Measurements from ENCODE around the gene SPTBN4.
"Not testable (repeated sequence)": the region's sequence is repeated elsewhere in the genome, so short reads cannot be mapped to it uniquely, and the experiment has no call there.

The SPTBN4 gene

DNA sequence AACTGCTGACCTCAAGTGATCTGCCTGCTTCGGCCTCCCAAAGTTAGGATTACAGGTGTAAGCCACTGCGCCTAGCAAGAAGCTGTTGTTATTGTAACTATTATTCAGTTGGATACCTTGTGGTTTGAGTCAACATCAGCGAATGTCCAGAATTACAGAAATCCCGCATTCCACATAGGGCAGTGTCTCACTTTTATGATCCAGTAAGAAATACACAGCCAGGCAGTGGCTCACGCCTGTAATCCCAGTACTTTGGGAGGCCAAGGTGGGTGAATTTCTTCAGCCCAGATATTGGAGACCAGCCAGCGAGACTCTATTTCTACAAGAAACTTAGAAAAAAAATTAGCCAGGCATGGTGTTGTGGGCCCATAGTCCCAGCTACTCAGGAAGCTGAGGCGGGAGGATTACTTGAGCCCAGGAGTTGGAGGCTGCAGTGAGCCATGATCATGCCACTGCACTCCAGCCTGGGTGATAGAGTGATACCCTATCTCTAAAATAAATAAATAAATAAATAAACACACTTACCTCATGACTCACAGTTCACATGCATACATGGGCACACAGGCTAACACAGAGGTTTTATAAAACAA is 43.8 kb downstream of the SPTBN4 start:
- DNase-seq = no peak

DNA sequence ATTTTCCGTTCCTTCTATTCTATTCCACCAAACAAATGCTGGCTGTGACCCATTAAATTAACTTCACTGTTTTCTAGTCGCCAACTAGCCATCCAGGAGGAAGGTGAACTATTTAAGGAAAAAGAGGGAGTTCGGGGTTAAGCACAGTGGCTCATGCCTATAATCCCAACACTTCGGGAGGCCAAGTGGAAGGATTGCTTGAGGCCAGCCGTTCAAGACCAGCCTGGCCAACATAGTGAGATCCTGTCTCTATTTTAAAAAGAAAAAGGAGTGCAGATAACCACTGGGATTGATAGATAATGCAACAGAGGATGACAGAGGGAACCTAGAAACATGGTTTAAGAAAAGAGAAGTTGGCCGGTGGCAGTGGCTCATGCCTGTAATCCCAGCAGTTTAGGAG is 44.7 kb downstream of the SPTBN4 start:
- no peak for DNase-seq

DNA sequence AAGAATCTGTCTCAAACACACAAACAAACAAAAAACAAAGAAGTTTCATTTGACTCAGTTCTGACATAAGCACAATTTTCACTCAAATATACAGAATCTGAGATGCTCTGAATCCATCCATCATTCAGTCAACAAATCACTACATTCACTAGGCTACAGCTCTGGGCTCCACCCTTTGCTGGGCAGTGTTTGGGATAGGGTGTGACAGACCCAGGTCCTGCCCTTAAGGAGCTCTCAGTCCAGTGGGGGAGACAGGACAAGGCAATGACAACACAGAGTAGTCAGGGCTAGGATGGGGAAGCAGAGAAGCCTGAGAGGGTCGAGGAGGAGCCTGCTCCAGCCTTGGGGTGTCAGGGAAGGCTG is 45.3 kb downstream of the SPTBN4 start:
- DNase-seq = no peak

DNA sequence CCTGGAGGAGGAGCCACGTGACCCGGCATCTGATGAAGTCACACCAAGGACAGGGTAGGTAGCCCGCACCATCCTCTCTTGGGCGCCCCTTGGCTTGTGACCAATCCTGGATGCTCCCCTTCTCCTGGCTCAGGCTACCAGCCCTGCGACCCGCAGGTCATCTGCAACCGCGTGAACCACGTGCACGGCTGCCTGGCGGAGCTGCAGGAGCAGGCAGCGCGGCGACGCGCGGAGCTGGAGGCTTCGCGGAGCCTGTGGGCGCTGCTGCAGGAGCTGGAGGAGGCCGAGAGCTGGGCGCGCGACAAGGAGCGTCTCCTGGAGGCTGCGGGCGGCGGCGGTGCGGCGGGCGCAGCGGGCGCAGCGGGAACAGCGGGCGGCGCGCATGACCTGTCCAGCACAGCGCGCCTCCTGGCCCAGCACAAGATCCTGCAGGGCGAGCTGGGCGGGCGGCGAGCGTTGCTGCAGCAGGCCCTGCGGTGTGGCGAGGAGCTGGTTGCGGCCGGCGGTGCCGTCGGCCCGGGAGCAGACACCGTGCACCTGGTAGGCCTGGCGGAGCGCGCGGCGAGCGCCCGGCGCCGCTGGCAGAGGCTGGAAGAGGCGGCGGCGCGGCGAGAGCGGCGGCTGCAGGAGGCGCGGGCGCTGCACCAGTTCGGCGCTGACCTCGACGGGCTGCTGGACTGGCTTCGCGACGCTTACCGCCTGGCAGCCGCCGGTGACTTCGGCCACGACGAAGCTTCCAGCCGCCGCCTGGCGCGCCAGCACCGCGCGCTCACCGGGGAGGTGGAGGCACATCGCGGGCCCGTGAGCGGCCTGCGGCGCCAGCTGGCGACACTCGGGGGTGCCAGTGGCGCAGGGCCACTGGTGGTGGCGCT is 45.9 kb downstream of the SPTBN4 start:
- no peak for DNase-seq

DNA sequence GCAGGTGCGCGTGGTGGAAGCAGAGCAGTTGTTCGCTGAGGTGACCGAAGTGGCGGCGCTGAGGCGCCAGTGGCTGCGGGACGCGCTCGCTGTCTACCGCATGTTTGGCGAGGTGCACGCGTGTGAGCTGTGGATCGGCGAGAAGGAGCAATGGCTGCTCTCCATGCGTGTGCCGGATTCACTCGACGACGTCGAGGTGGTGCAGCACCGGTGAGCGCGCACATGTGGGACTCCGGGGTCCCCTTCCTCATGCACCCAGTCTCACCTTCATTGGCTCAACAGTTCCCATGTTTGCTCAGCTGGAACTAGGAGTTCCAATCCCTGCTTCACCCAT is 46.5 kb downstream of the SPTBN4 start:
- DNase-seq = no peak

DNA sequence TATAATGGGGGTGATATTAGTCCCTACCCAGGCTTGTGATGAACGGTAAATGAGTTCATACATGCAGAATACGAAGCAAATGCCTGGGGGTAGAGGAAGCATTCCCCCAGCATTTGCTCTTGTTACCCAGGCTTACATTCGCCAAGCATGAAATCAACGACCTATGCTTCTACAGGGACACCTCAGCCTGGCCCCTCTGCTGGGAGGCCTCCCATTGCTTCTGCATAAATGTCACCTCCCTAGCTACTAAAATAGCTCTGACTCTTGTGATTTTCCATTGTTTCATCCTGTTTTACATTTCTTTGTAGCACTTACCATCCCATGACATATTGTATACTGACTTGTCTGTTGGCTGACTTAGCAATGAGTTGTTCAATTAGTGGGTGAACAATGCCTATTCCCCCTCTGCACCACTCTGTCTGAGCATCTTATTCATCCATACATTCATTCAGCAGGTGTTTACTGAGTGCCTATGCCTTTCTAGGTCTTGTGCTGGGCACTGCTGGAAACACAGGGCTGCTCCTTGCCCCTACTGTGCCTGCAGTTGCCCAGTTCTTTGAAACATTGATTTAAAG is 47.0 kb downstream of the SPTBN4 start:
- no peak for DNase-seq

DNA sequence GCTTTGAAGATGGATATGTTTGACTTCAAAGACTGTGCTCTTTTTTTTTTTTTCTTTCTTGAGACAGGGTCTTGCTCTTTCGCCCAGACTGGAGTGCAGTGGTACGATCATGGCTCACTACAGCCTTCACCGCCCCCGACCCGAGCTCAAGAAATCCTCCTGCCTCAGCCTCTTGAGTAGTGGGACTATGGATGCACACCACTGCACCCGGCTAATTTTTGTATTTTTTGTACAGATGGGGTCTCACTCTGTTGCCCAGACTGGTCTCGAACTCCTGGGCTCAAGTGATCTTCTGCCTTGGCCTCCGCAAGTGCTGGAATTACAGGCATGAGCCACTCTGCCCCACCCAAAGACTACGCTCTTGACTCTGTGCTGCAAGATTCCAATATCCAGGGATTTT is 50.4 kb downstream of the SPTBN4 start:
- DNase-seq = no peak

DNA sequence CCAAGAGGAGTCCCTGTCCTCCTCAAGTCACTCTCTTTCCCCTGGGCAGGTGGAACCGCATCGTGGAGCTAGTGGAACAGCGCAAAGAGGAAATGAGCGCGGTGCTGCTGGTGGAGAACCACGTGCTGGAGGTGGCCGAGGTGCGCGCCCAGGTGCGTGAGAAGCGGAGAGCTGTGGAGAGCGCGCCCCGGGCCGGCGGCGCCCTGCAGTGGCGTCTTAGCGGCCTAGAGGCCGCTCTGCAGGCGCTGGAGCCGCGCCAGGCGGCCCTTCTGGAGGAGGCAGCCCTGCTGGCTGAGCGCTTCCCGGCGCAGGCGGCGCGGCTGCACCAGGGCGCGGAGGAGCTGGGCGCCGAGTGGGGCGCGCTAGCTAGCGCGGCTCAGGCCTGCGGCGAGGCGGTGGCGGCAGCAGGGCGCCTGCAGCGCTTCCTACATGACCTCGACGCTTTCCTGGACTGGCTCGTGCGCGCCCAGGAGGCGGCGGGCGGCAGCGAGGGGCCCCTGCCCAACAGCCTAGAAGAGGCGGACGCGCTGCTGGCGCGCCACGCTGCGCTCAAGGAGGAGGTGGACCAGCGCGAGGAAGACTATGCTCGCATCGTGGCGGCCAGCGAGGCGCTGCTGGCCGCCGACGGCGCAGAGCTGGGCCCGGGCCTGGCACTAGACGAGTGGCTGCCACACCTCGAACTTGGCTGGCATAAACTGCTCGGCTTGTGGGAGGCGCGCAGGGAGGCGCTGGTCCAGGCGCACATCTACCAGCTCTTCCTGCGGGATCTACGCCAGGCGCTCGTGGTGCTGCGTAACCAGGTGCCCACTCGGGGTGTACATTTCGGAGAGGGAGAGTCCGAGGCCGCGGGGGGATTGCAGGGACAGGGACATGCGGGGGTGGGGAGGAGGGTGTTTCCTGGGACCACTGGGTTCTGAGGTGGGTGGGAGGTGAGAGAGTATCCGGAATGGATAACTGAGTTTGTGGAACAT is 52.8 kb downstream of the SPTBN4 start:
- DNase-seq = no peak

DNA sequence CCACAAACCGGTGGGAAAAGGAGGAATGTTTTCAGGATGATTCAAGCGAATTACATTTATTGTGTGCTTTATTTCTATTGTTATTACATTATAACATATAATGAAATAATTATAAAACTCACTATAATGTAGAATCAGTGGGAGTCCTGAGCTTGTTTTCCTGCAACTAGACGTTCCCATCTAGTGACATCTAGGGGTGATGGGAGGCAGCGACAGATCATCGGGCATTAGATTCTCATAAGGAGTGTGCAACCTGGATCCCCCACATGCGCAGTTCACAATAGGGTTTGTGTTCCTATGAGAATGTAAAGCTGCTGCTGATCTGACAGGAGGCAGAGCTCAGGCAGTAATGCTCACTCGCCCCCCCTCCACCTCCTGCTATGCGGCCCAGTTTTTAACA is 54.5 kb downstream of the SPTBN4 start:
- DNase-seq = no peak

DNA sequence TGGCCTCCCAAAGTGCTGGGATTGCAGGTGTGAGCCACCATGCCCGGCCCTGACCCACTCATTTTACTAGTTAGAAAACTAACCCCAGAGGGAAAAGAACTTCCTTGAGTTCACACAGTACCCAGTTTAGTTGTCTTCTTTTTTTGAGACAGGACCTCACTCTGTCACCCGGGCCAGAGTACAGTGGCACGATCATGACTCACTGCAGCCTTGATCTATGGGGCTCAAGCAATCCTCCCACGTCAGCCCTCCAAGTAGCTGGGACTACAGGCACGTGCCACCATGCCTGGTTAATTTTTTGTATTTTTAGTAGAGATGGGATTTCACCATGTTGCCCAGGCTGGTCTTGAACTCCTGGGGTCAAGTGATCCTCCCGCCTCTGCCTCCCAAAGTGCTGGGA is 55.1 kb downstream of the SPTBN4 start:
- not testable (repeated sequence) for DNase-seq

DNA sequence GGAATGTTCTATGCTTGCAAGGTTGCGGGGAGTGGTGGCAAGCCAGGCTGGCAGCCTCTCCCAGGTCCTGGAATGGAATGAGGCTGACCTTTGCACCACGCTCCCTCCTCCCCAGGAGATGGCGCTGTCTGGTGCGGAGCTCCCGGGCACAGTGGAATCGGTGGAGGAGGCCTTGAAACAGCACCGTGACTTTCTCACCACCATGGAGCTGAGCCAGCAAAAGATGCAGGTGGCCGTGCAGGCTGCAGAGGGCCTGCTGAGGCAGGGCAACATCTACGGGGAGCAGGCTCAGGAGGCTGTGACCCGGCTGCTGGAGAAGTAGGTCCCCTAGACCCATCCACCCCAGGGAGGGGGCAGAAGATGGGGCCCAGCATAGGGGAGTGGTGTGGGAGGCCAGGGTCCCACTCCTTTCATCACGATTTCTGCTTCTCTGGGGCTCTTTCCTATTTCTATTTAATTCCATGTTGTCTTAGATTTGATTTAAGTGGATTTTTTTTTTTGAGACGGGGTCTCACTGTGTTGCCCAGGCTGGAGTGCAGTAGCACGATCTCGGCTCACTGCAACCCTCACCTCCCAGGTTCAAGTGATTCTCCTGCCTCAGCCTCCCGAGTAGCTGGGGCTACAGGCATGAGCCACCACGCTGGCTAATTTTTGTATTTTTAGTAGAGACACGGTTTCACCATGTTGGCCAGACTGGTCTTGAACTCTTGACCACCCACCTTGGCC is 56.7 kb downstream of the SPTBN4 start:
- DNase-seq = peak; percentile 47

DNA sequence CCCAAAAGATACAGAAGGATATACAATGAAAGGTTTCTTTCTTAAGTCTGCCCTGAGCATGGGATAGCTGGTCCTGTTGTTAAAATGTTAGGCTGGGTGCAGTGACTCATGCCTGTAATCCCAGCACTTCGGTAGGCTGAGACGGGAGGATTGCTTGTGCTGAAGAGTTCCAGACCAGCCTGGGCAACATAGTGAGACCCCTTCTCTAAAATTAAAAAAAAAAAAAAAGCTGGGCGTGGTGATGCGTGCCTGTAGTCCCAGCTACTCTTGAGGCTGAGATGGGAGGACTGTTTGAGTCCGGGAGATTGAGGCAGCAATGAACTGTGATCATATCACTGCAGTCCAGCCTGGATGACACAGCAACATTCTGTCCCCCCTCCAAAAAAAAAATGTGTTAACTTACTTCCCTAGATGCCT is 57.3 kb downstream of the SPTBN4 start:
- no peak for DNase-seq

DNA sequence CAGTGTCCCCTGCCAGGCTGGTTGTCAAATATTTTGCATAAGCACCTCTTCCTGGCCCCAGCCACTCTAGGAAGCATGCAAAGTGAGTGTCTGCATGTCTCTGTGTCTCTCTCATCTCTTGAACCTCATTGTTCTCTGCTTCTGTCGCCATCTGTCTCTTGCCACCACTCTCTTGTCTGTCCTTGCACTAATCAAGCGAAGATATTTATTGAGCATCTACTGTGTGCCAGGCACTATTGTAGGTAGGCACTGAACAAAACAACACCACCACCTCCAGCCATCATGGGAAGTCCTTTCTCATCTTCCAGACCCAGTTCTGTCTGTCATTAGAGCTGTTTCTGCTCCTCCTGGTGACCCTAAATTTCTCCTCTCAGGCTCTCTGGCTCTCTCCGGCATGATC is 57.9 kb downstream of the SPTBN4 start:
- DNase-seq = no peak

DNA sequence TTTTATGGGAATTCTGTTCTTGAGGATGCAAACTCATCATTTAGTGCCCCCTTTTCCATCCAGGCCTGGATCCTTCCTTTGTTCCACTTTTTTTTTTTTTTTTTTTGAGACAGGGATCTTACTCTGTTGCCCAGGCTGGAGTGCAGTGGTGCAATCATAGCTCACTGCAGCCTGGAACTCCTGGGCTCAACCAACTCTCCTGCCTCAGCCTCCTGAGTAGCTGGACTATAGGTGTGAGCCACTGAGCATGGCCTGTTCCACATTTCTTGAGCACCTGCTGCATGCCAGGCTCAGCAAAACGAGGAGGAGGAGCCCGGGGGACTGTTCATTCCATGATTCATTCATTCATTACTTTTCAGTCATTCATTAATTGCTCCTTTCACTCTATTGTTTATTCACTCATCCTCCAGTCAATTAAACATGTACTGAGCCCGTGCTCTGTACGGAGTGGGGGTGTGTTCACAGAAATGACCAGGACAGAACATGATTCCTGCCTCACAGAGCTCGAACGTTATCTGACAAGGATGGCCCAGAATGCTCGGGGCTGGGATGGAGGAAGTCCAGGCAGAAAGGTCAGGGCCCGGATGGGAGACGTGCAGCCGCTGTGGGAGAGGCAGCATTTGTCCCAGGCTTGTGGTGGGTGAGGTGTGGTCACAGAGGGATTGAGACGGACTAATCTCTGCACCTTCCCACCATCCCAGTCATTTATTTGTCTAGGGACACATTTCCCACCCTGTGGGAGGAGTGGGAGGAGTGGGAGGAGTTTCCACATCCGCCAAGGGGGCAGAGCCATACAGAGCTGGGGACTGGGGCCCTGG is 58.6 kb downstream of the SPTBN4 start:
- DNase-seq = no peak

DNA sequence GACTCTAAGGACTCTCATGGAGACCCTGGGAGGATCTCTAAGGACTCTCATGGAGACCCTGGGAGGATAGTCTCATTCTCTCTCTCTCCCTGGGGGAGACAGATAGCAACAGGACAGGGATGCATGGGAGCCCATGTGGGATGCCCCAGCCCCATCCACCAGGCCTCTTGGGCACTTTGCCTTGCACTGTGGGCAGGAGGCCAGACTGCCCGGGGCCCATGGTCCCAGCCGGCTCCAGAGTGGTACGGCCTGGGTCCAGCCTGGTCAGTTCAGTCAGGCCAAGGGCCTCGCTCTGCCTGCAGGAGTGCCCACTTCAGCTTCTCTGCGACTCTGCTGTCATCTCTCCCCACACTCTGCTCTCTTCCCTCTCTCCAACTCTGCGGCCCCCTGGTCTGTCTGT is 61.3 kb downstream of the SPTBN4 start:
- DNase-seq = no peak

DNA sequence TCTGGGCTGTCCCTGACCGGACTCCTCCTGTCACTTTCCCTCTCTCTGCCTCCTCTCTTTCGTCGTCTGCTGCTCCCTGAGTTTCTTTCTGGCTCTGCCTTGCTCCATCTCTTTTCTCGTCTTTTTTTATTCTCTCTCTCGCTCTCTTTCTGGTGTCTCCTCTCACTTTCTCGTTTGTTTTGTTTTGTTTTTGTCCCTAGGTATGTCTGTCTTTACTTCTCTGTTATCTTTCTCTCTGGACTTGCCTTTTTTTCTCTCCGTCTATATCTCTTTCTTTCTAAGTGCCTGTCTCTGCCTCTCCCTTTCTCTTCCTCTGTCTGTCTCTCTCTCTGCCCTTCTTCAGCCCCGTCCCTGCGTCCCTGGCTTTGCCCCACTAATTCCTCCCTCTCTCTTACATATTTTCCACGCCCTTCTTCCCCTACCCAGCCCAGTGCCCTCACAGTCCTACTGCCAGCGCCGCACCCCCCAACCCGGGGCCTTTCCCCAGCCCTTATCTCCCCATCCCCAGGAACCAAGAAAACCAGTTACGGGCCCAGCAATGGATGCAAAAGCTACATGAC is 61.8 kb downstream of the SPTBN4 start:
- DNase-seq = no peak

DNA sequence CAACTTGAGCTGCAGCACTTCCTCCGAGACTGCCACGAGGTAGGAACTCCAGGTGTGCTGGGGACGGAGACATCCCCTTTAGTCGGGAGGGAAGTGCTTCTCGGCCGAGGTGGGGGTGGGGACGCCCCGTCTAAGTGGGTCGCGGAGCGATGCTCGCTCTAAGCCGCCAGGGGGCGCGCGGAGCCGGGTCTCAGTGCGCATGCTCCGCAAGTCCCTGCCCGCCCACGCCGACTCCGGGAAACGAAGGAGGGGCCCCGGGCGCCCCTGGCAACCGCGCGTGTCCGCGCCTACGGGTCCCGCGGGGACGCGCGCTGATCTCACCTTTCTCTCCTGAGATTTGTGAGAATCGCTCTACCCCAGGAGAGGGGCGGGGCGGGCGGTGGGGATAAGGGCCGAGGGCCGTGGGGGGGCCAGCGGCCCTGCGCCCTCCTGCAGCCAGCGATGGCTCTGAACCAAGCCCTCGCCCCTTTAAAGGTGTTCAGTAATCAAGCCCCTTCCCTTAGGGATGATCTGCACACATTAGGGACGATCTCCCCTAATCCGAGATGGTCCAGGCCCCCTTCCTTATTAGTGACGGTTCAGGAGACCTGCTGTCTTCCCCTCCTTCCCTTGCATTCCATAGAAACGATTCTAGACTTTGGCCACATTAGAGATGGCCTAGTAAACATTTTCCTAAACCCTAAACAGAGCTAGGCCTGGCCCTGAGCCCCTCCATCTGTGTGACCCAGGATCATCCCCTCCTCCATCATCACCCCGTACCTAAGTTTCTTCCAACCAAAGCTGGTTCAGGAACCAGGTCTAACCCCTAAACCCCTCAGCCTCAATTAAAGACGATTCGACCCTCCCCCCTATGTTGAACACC is 62.5 kb downstream of the SPTBN4 start:
- peak; percentile 90 for DNase-seq

DNA sequence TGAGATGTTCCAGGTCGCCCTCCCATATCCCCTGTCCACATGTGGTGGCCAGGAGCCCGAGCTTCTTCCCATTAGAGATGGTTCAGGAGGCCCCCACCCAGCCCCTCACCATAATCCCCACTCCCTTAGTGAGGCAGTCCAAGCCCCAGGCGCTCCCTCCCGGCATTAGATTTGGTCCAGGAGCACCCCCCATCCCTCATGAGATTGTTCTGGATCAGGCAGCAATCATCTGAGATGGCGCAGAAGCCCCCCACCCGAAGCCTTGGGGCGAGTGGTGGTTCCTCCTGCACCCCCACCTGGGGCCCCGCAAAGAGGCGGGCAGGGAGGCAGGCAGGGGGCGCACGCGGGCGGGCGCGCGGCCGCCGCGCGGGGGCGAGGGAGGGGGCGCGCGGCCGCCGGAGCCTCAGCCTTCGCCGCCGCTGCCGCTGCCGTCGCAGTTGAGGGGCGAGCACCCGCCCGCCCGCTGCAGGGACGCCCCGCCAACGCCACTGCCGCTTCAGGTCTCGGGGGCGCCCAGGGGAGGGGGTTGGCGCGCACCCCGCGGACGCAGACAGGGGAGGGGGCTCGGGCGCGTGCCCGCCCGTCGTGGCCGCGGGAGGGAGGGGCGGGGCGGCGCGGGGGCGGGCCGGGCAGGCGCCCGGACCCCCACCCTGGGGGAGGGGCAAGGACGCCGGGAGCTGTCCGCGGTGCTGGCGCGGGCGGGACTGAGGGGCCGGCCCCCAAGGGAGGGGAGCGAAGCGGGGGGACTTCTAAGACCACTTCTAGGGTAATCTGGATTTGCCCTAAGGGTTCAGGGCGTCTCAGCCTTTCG is 63.5 kb downstream of the SPTBN4 start:
- DNase-seq = no peak

DNA sequence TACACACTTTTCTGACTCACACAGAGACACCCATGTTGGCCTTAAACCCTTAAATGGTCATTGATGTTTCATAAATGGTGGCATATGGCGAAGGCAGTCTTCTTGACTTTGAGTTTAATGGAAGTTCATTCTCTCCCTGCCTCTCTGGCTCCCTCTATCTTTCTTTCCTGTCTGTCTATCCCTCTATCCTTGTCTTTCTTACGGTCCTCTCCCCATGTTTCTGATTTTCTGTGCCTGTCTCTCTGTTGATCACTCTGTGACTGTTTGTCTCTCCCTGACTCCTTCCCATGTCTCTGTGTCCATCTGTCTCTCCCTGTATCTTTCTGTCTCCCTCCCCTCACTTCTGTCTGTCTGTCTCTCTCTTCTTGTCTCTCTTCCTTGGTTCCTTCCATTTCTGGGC is 66.7 kb downstream of the SPTBN4 start:
- no peak for DNase-seq

DNA sequence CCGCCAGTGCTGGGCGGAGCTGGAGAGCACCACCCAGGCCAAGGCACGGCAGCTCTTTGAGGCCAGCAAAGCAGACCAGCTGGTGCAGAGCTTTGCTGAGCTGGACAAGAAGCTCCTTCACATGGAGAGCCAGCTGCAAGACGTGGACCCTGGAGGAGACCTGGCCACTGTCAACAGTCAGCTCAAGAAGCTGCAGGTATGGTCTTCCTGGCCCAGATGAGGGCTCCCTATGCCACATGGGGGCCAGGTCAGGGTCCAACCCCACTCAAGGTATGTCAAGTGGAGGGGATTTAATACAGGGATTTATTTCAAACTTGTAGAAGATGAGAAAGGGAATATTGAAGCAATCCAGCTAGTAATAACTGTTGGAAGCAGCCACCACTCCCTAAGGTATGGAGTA is 67.3 kb downstream of the SPTBN4 start:
- DNase-seq = no peak
